Stomach (tissue), 4 donors: ENCODE data around the gene SLC38A9.

Source experiments
- POLR2A ChIP-seq, 4 donors: fragments of 450-650 bp; IDR thresholded peaks; one replicate each; pipeline ENCODE4 v1.6.1; 2016; ENCODE audit warnings: antibody characterized with exemption in 4 of 4, control low read depth in 2 of 4, mild to moderate bottlenecking in 1 of 4, moderate library complexity in 1 of 4
- TF ChIP-seq, protein P1 (sequence below), 7 experiments: fragments of 450-650 bp in 4 of 7; fragments of 200-600 bp in 3 of 7; sonication (generic) in 3 of 7; IDR thresholded peaks; one replicate each; pipeline ENCODE4 v1.5.1; 2016 to 2019; ENCODE audit warnings: antibody characterized with exemption in 7 of 7, control low read depth in 2 of 7, mild to moderate bottlenecking in 1 of 7

DNA sequence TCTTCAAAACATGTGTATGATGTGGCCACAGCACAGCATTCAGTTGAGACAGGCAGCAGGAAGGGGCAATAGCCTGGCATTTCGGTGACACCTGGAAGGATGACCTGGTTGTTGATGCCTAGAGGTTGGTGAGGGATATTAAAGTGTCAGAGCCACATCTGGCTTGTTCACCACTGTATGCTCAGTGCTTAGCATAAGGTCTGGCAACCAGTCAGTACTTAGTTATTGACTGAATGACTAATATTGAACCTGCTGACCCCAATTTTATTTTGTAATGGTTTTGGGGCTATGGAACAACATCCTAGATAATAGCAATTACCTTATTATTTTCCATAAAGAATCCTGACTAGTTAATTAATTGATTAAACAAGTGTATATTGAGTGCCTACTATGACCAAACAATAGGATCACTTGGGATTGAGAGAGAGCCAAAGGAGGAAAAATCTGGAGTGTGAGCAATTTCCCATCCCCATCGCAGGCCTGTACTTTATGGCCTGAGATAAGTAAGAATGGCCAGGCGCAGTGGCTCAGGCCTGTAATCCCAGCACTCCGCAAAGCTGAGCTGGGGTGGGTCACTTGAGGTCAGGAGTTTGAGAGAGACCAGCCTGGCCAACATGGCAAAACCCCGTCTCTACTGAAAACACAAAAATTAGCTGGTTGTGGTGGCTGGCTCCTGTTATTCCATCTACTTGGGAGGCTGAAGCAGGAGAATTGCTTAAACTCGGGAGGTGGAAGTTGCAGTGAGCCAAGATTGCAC is 91.9 kb downstream of the SLC38A9 start:
- TF ChIP-seq, protein P1, sequence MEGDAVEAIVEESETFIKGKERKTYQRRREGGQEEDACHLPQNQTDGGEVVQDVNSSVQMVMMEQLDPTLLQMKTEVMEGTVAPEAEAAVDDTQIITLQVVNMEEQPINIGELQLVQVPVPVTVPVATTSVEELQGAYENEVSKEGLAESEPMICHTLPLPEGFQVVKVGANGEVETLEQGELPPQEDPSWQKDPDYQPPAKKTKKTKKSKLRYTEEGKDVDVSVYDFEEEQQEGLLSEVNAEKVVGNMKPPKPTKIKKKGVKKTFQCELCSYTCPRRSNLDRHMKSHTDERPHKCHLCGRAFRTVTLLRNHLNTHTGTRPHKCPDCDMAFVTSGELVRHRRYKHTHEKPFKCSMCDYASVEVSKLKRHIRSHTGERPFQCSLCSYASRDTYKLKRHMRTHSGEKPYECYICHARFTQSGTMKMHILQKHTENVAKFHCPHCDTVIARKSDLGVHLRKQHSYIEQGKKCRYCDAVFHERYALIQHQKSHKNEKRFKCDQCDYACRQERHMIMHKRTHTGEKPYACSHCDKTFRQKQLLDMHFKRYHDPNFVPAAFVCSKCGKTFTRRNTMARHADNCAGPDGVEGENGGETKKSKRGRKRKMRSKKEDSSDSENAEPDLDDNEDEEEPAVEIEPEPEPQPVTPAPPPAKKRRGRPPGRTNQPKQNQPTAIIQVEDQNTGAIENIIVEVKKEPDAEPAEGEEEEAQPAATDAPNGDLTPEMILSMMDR (IDR thresholded peaks at IDR 0.05): no peak
- TF ChIP-seq POLR2A (IDR thresholded peaks at IDR 0.05): no peak
